ENCODE measurements around the gene DOCK3.
"Not testable (repeated sequence)": the region's sequence is repeated elsewhere in the genome, so short reads cannot be mapped to it uniquely, and the experiment has no call there.

DOCK3 gene

DNA sequence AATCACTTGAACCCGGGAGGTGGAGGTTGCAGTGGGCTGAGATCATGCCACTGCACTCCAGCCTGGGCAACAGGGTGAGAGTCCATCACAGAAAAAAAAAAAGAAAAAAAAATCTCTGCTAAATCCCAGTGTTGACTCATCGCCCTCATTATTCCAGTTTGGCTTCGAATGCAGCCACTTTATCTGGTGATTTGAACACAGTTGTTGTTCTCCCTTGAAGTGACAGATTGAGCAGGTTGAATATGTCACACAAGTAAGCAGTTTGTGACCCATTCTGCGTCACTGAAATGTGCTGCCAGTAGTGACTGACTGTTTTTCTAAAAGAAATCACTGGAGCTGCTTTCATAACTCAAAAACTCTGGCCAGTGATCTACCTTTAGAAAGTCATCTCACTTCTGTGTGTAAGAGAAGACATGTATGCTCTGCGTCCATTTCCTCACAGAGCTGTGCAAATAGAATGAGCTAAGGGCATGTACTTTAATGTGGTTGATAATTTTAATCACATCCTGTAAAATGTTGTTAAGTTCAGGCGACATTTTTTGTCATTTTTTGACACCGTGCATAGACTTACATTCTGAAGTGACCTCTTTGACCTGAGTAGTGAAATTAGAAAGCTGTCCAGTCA lies 12.5 kb downstream of the DOCK3 start:
- DNase-seq = no peak

GRCh38 chr3:50687916-50688315 lies 13.2 kb downstream of the DOCK3 start:
- no peak for DNase-seq

GRCh38 chr3:50688602-50689001 lies 13.9 kb downstream of the DOCK3 start:
- not testable (repeated sequence) for DNase-seq

DNA sequence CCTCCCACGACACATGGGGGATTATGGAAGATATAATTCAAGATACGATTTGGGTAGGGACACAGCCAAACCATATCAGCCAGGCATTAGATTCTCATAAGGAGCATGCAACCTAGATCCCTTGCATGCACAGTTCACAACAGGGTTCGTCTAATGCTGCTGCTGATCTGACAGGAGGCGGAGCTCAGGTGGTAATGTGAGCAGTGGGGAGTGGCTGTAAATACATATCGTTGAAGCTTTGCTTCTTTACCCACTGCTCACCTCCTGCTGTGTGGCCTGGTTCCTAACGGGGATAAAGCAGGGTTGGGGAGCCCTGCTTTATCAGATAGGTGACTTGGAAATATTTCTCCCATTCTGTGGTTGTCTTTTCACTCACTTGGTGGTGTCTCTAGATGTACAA lies 14.8 kb downstream of the DOCK3 start:
- DNase-seq = no peak

- no peak for DNase-seq
Measured at GRCh38 chr3:50695031-50695430, 20.3 kb downstream of the DOCK3 start.

GRCh38 chr3:50696276-50696675 lies 21.5 kb downstream of the DOCK3 start:
- DNase-seq = no peak

GRCh38 chr3:50698269-50698668 lies 23.5 kb downstream of the DOCK3 start:
- DNase-seq = no peak

DNA sequence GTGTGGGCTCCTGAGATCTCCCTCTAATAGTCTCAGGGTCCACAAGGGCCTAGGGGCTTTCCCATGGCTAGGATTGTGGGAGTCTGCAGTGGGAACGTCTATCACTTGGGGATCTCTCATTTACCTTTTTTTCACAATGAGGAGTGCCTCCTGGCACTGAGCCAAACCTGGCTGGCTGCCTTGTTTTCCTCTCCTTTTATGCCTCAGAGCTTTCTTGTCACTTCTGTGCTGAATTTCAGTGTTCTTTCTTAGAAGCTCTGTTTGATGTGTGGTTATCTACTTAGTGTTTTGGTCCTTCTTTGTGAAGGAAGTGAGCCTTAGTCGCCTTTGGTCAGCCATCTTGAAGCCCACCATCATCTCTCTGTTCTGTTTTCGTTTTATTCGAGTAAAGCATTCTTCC lies 33.9 kb downstream of the DOCK3 start:
- DNase-seq = no peak

- DNase-seq = no peak
Measured at GRCh38 chr3:50714946-50715345, 40.2 kb downstream of the DOCK3 start.

GRCh38 chr3:50724831-50725230 lies 50.1 kb downstream of the DOCK3 start:
- DNase-seq = no peak

- DNase-seq = no peak
Measured at GRCh38 chr3:50734985-50735384, 60.3 kb downstream of the DOCK3 start.

GRCh38 chr3:50737193-50737905 lies 62.6 kb downstream of the DOCK3 start:
- no peak for DNase-seq

DNA sequence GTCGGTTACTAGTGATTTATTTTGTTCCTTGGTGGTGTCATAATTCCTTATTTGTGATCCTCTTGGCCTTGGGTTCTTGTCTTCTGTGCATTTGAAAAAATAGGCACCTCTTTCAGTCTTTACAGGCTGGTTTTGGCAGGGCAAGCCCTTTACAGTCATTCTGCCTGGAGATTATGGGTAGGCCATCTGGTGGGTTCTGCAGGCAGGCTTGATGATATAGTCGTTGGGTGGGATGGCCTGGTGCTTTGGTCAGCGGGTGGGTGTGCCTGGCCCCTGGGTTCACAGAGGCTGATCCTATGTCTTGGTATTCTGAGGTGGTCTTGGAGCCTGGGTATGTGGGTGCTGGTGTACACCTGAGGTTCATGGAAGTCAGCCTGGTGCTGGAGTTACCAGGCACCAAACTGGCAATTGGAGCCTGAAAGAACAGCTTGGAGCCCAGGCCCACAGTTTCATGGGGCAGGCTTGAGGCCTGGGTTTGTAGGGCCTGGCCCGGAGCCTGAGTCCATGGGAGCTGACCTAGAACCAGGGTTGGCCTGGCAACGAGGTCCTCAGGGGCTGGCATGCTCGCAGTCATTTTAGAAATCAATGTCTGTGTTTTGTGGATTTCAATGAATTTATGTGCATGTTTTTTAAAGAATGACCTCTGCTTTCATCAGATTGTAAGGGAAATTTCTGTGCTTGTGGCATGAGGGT lies 63.3 kb downstream of the DOCK3 start:
- DNase-seq = no peak

GRCh38 chr3:50743643-50744042 lies 68.9 kb downstream of the DOCK3 start:
- DNase-seq = no peak

DNA sequence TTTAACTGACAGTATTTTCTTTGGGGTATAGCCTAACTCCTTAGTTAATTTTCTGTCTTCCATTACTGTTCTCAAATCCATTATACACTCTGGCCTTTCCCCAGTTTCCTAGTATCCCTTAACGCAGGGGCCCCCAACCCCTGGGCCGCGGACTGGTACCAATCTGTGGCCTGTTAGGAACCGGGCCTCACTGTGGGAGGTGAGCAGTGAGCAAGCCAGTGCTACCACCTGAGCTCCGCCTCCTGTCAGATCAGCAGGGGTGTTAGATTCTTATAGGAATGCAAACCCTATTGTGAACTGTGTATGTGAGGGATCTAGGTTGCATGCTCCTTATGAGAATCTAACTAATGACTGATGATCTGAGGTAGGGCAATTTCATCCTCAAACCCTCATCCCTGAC lies 75.1 kb downstream of the DOCK3 start:
- DNase-seq = no peak

DNA sequence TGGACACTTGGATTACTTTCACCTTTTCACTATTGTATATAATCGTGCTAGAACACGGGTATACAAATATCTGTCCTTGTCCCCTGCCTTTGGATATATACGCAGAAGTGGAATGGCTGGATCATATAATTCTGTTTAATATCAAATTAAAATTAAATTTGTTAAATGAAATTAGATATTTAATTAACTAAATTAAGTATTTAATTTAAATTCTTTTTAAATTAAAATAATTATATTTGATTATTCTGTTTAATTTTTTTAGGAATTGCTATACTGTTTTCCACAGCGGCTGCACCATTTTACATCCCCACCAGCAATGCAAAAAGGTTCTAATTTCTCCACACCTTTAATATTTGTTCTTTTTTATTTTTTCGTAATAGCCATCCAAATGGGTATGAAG lies 84.3 kb downstream of the DOCK3 start:
- DNase-seq = no peak

- no peak for DNase-seq
Measured at GRCh38 chr3:50777680-50778079, 103.0 kb downstream of the DOCK3 start.

DNA sequence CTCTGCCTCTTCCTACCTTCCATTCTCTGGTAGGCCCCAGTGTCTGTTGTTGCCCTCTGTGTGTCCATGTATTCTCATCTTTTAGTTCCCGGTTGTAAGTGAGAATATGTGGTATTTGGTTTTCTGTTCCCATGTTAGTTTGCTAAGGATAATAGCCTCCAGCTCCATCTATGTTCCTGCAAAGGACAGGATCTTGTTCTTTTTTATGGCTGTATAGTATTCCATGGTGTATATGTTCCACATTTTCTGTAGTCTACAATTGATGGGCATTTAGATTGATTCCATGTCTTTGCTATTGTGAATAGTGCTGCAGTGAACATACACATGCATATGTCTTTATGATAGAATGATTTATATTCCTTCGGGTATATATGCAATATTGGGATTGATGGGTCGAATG lies 107.0 kb downstream of the DOCK3 start:
- DNase-seq = not testable (repeated sequence)

- DNase-seq = no peak
Measured at GRCh38 chr3:50786631-50787030, 111.9 kb downstream of the DOCK3 start.

DNA sequence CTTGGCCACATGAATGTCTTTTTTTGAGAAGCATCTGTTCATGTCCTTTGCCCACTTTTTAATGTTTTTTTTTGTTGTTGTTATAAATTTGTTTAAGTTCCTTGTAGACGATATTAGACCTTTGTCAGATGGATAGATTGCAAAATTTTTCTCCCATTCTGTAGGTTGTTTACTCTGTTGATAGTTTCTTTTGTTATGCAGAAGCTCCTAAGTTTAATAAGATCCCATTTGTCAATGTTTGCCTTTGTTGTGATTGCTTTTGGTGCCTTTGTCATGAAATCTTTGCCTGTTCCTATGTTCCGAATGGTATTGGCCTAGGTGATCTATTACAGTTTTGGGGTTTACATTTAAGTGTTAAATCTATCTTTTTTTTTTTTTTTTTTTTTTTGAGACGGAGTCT lies 116.2 kb downstream of the DOCK3 start:
- DNase-seq = not testable (repeated sequence)

- DNase-seq = no peak
Measured at GRCh38 chr3:50792568-50792967, 117.8 kb downstream of the DOCK3 start.

- DNase-seq = not testable (repeated sequence)
Measured at GRCh38 chr3:50803805-50804204, 129.1 kb downstream of the DOCK3 start.

GRCh38 chr3:50804376-50804775 lies 129.6 kb downstream of the DOCK3 start:
- DNase-seq = not testable (repeated sequence)

- DNase-seq = no peak
Measured at GRCh38 chr3:50805321-50805720, 130.6 kb downstream of the DOCK3 start.

All from hematopoietic multipotent progenitor cell treated with erythropoietin and hydrocortisone succinate and interleukin-3 and kit ligand, for 8 days (in vitro differentiated cells).